IMR-90 (cell line): ENCODE results near the gene NPHP4. TPM values are rescaled to one million over a fixed set of nuclear protein-coding genes. Genes with fewer than 3 reads are reported as not detected.

Source experiments
- ATAC-seq: fragments of 200-7000 bp; cut with Tn5 transposase; 2 replicates; pipeline ENCODE4 v1.9.1; 2020; ENCODE audit warnings: low read depth, mild to moderate bottlenecking, moderate library complexity
- BruUV-seq: library from RNA; stranded (reverse); fragments of 400-500 nt; replicated peaks from 2 replicates; lab custom pipeline; 2021; lab: Mats Ljungman, UMichigan
- CTCF ChIA-PET: fragments of 300-600 bp; formaldehyde crosslinking; extraction: SDS; loops from one replicate; lab custom pipeline; 2021; ENCODE audit warnings: antibody characterized with exemption; lab: Yijun Ruan, JAX
- POLR2A ChIA-PET: fragments of 300-600 bp; sonication (Branson Sonifier 250); formaldehyde crosslinking; loops from one replicate; lab custom pipeline; 2022; ENCODE audit warnings: antibody characterized with exemption; ENCODE audit not compliant: unreplicated experiment; lab: Charles Lee
- DNase-seq: peaks from one replicate; pipeline ENCODE4 v3.0.0; 2013
- H2AFZ ChIP-seq: replicated peaks from 2 replicates; pipeline ENCODE3; 2013; ENCODE audit warnings: low read length, mild to moderate bottlenecking; ENCODE audit not compliant: poor library complexity
- H2AK5ac ChIP-seq: 2 replicates; pipeline ENCODE4 v1.6.1; 2013; ENCODE audit warnings: low read depth, low read length, inconsistent platforms
- H2AK9ac ChIP-seq: replicated peaks from 2 replicates; pipeline ENCODE3; 2013; ENCODE audit warnings: mild to moderate bottlenecking, low read depth, low read length, moderate library complexity; ENCODE audit not compliant: poor library complexity
- H2BK120ac ChIP-seq: 2 replicates; pipeline ENCODE4 v1.6.1; 2013; ENCODE audit warnings: low read depth, low read length, inconsistent platforms
- H2BK15ac ChIP-seq: 3 replicates; pipeline ENCODE4 v1.6.1; 2013; ENCODE audit warnings: low read depth, low read length, inconsistent platforms
- H2BK20ac ChIP-seq: 2 replicates; pipeline ENCODE4 v1.6.1; 2013; ENCODE audit warnings: low read depth, mild to moderate bottlenecking, inconsistent platforms, low read length, moderate library complexity
- H2BK5ac ChIP-seq: 2 replicates; pipeline ENCODE4 v1.6.1; 2013; ENCODE audit warnings: mild to moderate bottlenecking, low read depth, low read length, inconsistent platforms; ENCODE audit not compliant: poor library complexity, severe bottlenecking
- H3K14ac ChIP-seq: replicated peaks from 2 replicates; pipeline ENCODE4 v1.6.1; 2013; ENCODE audit warnings: low read depth, low read length, inconsistent platforms
- H3K18ac ChIP-seq: 2 replicates; pipeline ENCODE4 v1.6.1; 2013; ENCODE audit warnings: low read depth, low read length, control low read depth
- H3K23ac ChIP-seq: 2 replicates; pipeline ENCODE4 v1.6.1; 2013; ENCODE audit warnings: low read depth, low read length, inconsistent platforms
- H3K27ac ChIP-seq: 2 replicates; pipeline ENCODE4 v1.5.1; 2013; ENCODE audit warnings: mild to moderate bottlenecking, control low read depth, low read length; ENCODE audit not compliant: insufficient read depth
- H3K27me3 ChIP-seq: 2 replicates; pipeline ENCODE4 v1.6.1; 2013; ENCODE audit warnings: low read length; ENCODE audit not compliant: control insufficient read depth, insufficient read depth
- H3K36me3 ChIP-seq: 2 replicates; pipeline ENCODE4 v1.6.1; 2013; ENCODE audit warnings: low read length, mixed read lengths; ENCODE audit not compliant: control insufficient read depth, insufficient read depth
- H3K4ac ChIP-seq: 2 replicates; pipeline ENCODE4 v1.6.1; 2013; ENCODE audit warnings: low read depth, low read length, inconsistent platforms
- H3K4me1 ChIP-seq: 2 replicates; pipeline ENCODE4 v1.6.1; 2013; ENCODE audit warnings: low read length, mixed read lengths; ENCODE audit not compliant: control insufficient read depth, insufficient read depth
- H3K4me2 ChIP-seq: 2 replicates; pipeline ENCODE4 v1.6.1; 2013; ENCODE audit warnings: low read depth, mild to moderate bottlenecking, control low read depth, low read length, moderate library complexity
- H3K4me3 ChIP-seq: 2 replicates; pipeline ENCODE4 v1.5.1; 2013; ENCODE audit warnings: low read depth, mild to moderate bottlenecking, control low read depth, low read length, moderate library complexity; ENCODE audit not compliant: insufficient read depth
- H3K56ac ChIP-seq: 2 replicates; pipeline ENCODE4 v1.6.1; 2013; ENCODE audit warnings: low read length, inconsistent platforms; ENCODE audit not compliant: insufficient read depth; ENCODE audit errors: extremely low read depth
- H3K79me1 ChIP-seq, 2 experiments: 2 replicates each; pipeline ENCODE4 v1.6.1; 2013; ENCODE audit warnings: low read length in 2 of 2, inconsistent platforms in 1 of 2, low read depth in 1 of 2
- H3K9ac ChIP-seq: 2 replicates; pipeline ENCODE4 v1.6.1; 2013; ENCODE audit warnings: low read depth, low read length, control low read depth
- H3K9me1 ChIP-seq: 2 replicates; pipeline ENCODE4 v1.6.1; 2013; ENCODE audit warnings: low read length, inconsistent platforms; ENCODE audit not compliant: insufficient read depth
- H3K9me3 ChIP-seq: 2 replicates; pipeline ENCODE4 v1.6.1; 2013; ENCODE audit warnings: low read length; ENCODE audit not compliant: control insufficient read depth, insufficient read depth
- H4K20me1 ChIP-seq: 2 replicates; pipeline ENCODE4 v1.6.1; 2013; ENCODE audit warnings: low read length, inconsistent platforms; ENCODE audit not compliant: insufficient read depth
- H4K5ac ChIP-seq: 2 replicates; pipeline ENCODE4 v1.6.1; 2013; ENCODE audit warnings: mild to moderate bottlenecking, low read depth, low read length, control low read depth
- H4K8ac ChIP-seq, 2 experiments: 2 replicates each; pipeline ENCODE4 v1.6.1; 2013; ENCODE audit warnings: low read depth in 2 of 2, low read length in 2 of 2, control low read depth in 1 of 2, inconsistent platforms in 1 of 2
- H4K91ac ChIP-seq: 2 replicates; pipeline ENCODE4 v1.6.1; 2013; ENCODE audit warnings: low read depth, low read length, inconsistent platforms; ENCODE audit not compliant: insufficient read depth
- ELK1 ChIP-seq: fragments of 150-350 bp; IDR thresholded peaks from 2 replicates; pipeline ENCODE4 v1.6.1; 2016; ENCODE audit warnings: low read depth, mild to moderate bottlenecking, low read length, moderate library complexity, borderline replicate concordance
- FOS ChIP-seq: fragments of 150-350 bp; IDR thresholded peaks from 2 replicates; pipeline ENCODE4 v1.6.1; 2016; ENCODE audit warnings: low read depth, low read length
- MAFK ChIP-seq: IDR thresholded peaks from 2 replicates; pipeline ENCODE4 v1.6.1; 2012; ENCODE audit warnings: low read depth, low read length, improper control_type of control experiment
- MAZ ChIP-seq: IDR thresholded peaks from 2 replicates; pipeline ENCODE4 v1.6.1; 2012; ENCODE audit warnings: low read depth, mild to moderate bottlenecking, low read length, improper control_type of control experiment, moderate library complexity, borderline replicate concordance
- NFE2L2 ChIP-seq: fragments of 150-350 bp; IDR thresholded peaks from 2 replicates; pipeline ENCODE4 v1.6.1; 2016; ENCODE audit warnings: low read depth, mild to moderate bottlenecking, low read length
- WGBS, 2 experiments: methylation state at CpG; one replicate each; pipeline versions ENCODE4 v1.1.5 to v1.1.7; 2013; ENCODE audit warnings: missing lambda C conversion rate in 2 of 2; ENCODE audit not compliant: insufficient read length in 1 of 2; ENCODE audit errors: extremely low coverage in 2 of 2; 5-methylcytosine and 5-hydroxymethylcytosine counted together
- dilution Hi-C: fragments of 300-500 bp; cut with HindIII; formaldehyde crosslinking; loops from one replicate; pipeline ENCODE4 v1.14.3; 2018; ENCODE audit warnings: low sequenced_read_pairs; ENCODE audit not compliant: unreplicated experiment
- in situ Hi-C: fragments of 300-500 bp; cut with MboI; formaldehyde crosslinking; loops from 3 replicates; pipeline ENCODE4 v1.14.3; 2019; ENCODE audit warnings: low sequenced_read_pairs, inconsistent platforms, mixed read lengths
- intact Hi-C: fragments of 100-400 bp; cut with micrococcal nuclease; formaldehyde crosslinking; loops from 2 replicates; pipeline ENCODE4 v1.10.0; 2022
- polyA plus RNA-seq, 3 experiments: library from polyadenylated mRNA; depleted of rRNA; stranded (reverse); fragments of >200 nt; gene quantifications; 2 replicates each; pipeline ENCODE4 v1.2.3, GENCODE V29; 2012; ENCODE audit warnings: low replicate concordance in 1 of 3
- total RNA-seq: library from RNA; depleted of rRNA; stranded (reverse); fragments of >200 nt; gene quantifications from 2 replicates; pipeline ENCODE4 v1.2.3, GENCODE V29; 2012

The NPHP4 gene
- total and polyA plus RNA-seq, 2 of the 4 experiments (the other 2 are of a cell fraction), result 2.0 to 5.5 TPM

GRCh38 chr1:6007318-6008083, 15.3 kb upstream of the NPHP4 start:
- Histone ChIP-seq H3K36me3 (no peaks in the 10 kb centered on the region), H4K8ac (peak overlapping the region in 1 of 2 experiments; percentile 52; a peak in 2 of 4 replicates), H3K9me1 (no peaks in the 10 kb centered on the region), H3K23ac (no peak overlapping the region; the same call in 1 of the 2 replicates), H2BK5ac (peak overlapping the region; percentile 26), H2BK20ac (no peak overlapping the region), H3K14ac (no peak overlapping the region), H4K5ac (no peak overlapping the region), H3K27ac (no peak overlapping the region; the same call in 1 of the 2 replicates), H2AFZ (peak overlapping the region; percentile 70), H3K79me1 (no peaks in the 10 kb centered on the region), H3K9me3 (no peaks in the 10 kb centered on the region), H3K4me3 (no peak overlapping the region), H2BK120ac (0 out of 2 replicates have a peak overlapping the region, but pooled peaks have one; percentile 4), H3K4me2 (no peak overlapping the region), H2BK15ac (no peak overlapping the region), H3K9ac (no peak overlapping the region), H3K27me3 (no peaks in the 10 kb centered on the region), H2AK9ac (no peak overlapping the region), H2AK5ac (no peak overlapping the region), H3K4ac (no peak overlapping the region), H4K20me1 (no peaks in the 10 kb centered on the region), H3K56ac (no peak overlapping the region), H4K91ac (no peak overlapping the region), H3K18ac (no peak overlapping the region), H3K4me1 (peaks cover 2% of the 10 kb centered on the region; the same call in 1 of the 2 replicates)
- POLR2A ChIA-PET, result no interaction called here
- CTCF ChIA-PET, result interaction anchor here (0.6 kb wide), 1 partner anchor 65 kb away, joined by 3 read pairs; no protein-coding TSS in a partner anchor
- in situ Hi-C loops (no loop called here), dilution Hi-C loops (no loop called here), intact Hi-C loops (no loop called here)
- WGBS, 2 experiments, result 30% methylated on average over 4 of the region's 25 CpGs; no CpG with 5 or more reads in 1 of the 2 experiments
- DNase-seq (peak; percentile 40), ATAC-seq (peak; percentile 80)
- no TSS peak for BruUV-seq
- TF ChIP-seq NFE2L2 (0 out of 2 replicates have a peak, but pooled peaks have one; percentile 39), ELK1 (no peak), FOS (0 out of 2 replicates have a peak, but pooled peaks have one; percentile 11), MAFK (peak; percentile 43; the same call in 1 of the 2 replicates), MAZ (no peak)
